Measurements from ENCODE around the gene FDPS.

DNA sequence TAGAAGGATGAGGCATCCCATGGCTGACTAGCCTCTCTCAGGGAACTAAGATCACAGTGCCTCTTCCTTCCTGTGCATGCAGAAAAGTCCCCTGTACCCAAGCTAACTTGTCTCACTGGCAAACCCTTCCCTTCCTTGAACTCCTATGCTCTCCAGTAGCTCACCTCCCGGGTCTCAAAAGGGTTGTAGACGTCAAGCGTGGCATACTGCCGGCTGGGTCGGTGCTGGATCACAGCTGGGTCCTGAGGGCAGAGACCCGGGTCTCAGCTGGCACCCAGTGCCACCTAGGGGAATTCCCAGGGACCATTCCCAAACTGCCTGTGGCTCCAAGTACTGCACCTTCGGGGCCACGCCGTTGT lies 47.2 kb upstream of the FDPS start:
- TF ChIP-seq POLR2A (IDR thresholded peaks at IDR 0.05; ENCODE audit: low read depth, low read length), result no peak
- no peak for TF ChIP-seq POLR2AphosphoS5 (IDR thresholded peaks at IDR 0.05; ENCODE audit: low read depth, low read length)
